Middle frontal gyrus (tissue), 1 donor: ENCODE measurements around the gene CPLX3.
A peak's percentile ranks its signal among the peaks of the same experiment; 100 is the strongest.

Experiments
- DNase-seq: peaks from one replicate; pipeline ENCODE4 v3.0.0-alpha.2; 2015; ENCODE audit warnings: low spot score; ENCODE audit errors: extremely low spot score

CPLX3 gene

DNA sequence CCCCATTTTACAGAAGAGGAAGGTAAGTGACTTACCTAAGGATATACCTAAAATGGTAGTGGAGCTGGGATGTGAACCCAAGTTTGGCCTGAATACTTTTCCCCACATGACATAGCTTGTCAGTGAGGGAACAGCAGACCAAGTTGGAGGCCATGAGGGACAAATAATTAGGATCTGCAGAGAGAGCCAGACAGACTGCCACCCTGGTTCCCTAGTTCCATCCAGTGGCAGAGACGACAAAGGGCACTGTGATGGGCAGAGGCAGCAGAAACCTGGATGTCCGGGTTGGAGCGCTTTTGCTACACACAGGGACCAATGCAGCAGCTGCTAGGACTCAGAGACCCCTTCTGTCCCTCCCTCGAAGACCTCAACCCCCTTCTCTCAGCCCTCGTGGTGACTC, 1.2 kb downstream of the CPLX3 start:
- DNase-seq, result no peak

DNA sequence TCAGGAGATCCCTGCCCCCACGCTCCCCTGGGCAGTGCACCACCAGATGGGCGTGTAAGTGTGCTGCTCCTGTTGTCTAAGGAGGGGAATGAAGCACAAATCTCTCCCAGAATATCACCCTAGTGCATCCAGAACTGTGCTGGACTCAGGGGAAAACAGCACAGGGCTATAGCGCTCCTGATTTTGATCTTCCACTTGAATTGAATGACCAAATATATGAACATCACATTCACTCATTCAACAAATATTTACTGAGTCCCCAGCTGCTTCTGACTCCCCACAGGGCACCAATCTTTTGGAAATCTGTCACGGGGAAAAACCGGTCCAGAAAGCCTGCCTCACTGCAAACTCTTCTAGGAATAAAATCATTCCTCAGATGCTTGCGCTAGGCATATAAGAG, 2.4 kb downstream of the CPLX3 start:
- no peak for DNase-seq

DNA sequence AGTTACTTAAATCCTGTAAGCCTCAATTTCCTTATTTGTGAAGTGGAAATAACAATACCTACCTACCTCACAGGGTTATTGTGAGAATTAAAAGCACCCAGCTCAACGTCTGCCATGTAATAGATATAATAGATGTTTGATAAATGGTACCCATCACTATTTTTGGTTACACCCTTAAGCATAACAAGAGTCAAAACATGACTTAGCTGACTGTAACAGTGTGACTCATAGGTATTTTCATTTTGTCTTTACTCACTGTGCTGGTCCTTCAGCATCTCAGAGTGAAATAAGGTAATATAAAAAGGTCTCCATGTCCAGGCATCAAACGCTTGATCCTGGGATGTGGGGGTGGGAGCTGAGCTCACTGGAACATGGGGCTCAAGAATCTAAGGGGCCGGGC, 3.1 kb downstream of the CPLX3 start:
- DNase-seq, result no peak

DNA sequence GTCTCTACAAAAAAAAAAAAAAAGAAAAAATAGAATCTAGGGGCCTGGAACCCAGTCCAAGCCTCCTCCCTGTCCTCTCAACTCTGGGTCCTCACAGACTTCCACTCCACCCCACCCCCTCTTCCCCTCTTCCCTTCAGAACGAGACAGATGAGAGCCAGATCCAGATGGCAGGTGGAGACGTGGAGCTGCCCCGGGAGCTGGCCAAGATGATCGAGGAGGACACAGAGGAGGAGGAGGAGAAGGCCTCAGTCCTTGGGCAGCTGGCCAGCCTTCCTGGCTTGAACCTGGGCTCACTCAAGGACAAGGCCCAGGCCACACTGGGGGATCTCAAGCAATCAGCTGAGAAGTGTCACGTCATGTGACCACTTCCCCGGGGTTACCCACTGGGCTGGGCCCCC, 3.6 kb downstream of the CPLX3 start:
- no peak for DNase-seq

DNA sequence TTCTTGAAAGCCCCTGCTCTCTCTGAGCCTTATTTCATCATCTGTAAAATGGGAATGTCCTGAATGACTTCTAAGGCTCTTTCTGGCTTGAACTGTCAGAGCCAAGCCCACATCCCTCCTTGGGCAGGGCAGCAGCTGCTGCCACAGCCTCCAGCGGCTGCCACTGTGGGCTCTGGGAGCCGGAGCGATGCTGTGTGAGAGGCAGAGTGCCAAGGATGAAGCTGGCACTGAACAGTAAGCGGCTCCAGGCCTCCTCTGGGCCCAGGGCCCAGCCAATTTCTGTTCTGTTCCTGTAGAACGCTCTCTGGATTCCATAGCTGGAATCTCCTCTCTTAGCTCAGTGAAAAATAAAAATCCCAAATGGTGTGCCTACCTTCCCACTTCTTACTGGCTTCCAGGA, 4.4 kb downstream of the CPLX3 start:
- DNase-seq, result peak; percentile 53

DNA sequence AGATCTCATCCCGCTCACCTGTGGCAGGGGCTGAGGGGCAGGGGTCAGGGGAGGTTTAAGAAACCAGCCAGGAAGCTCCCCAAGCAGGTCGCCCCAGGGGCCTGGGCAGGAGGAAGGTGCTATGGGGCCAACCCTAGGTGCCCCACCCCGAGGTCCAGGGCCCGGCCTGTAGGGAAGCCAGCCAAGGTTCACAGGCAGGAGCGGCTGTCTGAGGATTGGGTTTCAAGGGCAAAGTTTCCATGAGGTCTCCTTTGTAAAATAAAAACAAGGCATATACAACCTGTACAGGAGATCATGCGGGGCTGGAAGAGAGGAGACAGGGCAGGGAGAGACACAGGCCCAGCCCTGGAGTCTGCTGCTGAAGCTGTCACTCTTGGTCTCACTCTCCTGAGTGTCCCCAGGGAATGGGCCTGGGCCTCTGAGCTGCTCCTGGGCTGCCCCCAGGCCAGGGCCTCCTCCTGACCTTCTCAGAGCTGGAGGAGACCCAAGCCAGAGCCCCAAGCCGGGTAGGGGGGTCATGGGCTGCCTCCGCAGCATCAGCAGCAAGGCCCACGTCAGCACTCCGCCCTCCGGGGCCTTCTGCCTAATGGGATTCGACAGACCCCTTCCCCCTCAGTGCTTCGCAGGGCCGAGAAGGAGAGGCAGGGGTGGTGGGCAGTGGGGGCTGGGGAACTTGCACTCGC, 5.5 kb downstream of the CPLX3 start:
- DNase-seq, result no peak

DNA sequence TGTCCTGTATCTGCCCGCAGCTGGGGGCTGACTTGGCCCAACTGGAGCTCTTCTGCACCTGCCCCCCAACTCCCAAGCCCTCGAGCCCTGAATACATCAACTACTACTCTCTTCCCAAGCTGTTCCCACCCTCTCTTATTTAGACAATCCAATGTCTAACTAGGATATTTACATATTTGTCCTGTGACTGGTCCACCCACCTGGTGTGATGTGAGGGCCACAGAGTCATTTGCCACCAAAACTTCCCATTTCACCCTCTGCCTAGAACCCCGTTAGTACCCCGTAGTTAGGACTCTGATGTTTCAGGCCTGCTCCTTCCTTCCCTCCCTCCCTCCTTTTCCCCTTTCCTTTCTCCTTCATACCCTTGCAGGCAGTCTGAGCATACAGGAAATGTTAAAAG, 6.4 kb downstream of the CPLX3 start:
- no peak for DNase-seq

DNA sequence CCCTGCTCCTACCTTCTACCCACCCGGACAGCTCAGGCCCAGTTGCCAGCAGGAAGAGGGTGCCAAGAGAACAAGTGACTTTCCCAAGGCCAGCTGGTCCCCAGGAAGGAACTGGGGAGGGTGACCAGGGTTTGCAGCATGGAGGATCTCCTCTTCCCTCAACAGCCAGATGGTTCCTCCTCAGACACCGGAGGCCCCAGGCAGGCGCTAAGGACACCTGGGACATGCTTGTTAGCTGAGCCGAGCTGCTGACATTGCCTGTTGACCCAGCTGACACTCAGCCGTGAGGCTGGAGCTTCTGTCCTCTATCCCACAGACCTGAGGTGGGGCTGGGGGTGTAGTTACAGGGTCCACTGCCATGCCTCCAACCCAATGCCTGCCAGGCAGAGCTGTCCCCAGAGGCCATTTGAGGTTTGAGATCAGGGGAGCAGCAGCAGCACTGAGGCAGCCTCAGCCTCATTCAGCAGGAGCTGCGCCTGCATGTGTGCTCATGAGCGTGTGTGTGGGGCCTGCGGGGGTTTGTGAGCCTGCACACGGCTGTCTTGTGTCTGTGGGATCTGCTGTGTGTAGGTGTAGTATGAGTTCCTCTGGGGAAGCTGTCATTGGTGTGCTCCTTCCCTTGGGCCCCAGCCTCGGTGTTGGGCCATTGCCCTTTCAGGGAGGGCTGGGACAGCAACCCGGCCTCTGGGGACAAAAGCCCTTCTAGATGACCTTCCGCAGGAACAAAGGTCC, 7.1 kb downstream of the CPLX3 start:
- DNase-seq, result no peak

DNA sequence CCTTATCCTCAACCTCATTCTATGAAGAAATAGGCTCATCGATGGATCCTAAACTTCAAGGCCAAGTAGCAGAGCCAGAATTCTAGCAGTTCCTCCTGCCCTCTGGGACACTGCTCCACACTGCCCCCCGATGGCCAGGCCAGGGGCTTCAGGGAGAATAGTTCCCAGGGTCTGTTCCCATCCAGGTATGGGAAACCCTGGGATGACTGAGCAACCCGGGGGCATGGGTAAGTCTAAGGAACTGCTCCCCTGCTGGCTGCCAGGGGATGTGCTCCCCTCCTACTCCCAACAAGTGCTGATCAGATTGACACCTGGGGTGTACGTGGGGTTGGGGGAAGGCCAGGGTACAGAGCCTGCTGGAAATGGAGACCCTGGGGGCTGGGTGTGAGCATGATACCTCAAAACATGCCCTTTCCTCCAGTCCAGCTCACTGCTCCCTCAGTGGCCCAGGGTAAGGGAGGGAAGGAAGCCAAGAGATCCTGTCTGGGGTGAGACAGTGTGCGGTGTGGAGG, 8.9 kb downstream of the CPLX3 start:
- no peak for DNase-seq

DNA sequence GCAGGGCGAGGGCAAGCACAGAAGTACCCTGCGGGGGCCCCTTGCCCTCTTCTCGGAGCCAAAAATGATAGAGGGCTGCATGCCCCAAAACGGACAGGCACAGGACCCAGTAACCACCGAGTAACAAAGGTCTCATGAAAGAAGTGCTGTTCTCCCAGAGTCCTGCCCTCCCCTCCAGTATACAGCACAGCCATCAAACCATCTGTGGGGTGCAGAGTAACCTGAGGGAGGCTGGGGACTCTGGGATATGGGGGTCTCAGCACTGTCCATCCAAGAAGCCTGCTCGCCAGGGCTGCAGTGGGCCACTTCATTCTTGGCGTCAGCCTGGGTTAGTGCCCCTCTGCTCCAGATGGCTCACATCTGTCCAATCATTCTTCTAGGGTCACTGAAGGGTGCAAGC, 10.4 kb downstream of the CPLX3 start:
- no peak for DNase-seq

DNA sequence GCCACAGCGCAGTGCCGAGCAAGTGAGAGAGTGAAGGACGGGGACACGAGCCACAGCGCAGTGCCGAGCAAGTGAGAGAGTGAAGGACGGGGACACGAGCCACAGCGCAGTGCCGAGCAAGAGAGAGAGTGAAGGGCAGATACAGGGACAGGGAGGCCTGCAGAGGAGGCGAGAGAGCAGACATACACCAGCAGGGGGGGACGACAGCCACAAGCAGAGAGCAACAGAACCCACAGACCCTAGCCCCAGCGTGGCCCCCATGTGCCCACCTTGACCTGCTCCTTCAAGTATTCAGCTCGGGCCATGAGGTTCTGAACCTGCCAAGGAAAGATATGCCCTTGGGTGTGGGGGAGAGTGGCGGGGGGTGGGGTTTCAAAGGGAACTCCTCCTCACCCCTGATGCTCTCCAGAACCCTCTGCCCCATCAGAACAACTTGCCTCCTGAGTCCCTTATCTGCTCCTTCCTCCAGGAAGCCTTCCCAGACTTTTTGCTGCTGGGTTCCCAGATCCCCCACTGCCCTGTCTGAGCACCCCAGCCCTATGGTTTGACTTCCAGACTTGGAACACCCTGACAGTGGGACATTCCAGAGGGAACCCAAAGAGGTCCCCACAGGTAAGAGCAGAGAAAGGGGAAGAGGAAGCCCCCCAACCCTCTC, 11.2 kb downstream of the CPLX3 start:
- no peak for DNase-seq

DNA sequence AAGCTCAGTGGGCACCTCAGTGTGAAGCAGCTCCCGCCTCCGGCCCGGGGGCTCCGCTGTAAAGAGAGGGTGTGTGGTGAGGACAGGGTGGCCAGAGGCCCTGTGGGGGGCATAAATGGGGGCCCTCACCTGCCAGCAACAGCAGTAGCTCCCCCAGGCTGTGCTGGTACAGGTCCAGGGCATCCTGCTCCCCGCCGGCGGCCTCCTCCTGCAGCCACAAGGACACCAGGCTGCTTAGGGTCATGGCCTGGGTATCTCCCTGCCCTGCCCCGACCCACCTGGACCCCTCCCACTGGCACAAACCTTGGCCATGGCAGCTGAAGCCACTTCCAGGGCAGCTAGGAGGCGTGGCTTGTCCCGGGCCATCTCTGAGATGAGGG, 11.7 kb downstream of the CPLX3 start:
- DNase-seq, result no peak

DNA sequence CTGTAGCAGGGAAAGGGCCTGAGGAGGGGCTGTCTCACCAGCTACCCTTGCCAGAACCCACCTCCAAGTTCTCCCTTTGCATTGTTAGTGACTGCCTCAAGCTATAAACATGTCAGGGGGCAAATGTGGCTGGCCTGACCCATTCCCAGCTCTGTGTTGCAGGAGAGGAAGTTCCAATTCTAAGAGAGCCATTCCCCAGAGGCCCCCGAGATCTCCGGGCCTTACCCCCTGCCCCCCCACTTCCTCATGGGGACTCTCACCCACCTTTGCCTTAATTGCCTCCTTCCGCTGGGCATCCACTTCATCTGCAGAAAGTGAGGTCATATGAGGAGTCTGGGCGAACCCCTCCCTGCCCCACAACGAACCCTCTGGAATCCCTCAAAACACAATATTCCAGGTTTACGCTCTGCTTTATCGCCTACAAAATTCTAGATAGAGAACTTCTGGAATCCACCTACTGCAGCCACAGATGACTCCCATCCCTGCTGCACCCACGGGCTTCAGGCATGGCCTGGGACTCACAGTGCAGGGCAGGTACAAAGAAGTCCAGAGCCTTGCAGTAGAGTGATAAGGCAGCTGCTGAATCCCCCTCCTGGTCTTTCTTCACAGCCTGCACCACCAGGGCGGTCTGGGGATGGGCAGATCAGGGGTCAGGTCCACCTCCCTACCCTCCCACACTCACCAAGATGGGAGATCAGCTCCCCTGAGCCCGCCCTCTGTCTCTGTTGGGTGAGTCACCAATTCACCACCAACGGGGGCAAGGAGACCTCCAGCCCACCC, 12.5 kb downstream of the CPLX3 start:
- DNase-seq, result no peak

DNA sequence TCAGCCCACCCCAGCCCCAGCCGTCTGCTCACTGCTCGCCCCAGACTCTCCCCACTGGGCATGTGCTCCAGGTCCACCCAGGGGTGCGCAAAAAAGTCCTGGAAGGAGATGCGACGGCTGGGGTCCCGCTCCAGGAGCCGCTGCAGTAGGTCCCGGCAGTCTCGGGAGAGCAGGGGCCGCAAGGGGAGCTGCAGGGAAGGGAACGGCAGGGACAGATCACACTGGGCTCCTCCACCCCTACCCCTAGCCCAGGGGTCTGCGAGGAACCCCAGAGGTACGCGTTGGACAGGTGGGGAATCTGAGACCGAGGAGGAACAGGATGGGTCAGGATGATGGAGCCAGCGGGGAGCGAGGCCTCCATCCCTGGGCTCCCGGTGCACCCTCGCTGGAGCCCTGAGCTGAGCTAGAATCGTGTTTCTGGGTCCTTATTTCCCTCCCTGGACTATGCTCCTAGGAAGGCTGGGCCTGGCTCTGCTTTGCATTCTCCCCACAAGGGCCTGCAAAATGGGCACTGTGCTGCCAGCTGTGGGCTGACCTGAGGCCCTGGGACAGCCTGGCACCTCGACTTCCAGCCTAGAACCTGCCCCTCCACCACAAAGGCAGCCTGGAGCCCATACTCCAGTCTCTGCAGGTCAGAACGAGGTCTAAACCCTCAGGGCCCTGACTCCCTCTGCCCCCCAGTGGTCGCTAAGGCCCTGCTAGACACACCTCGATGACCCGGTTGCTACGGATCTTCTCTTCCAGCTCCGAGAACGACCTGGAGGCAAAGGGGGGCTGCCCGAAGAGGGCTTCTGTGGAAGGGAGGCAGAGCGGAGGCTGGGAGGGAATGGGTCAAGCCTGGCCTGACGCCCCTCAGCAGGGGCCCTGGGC, 13.3 kb downstream of the CPLX3 start:
- DNase-seq, result no peak

DNA sequence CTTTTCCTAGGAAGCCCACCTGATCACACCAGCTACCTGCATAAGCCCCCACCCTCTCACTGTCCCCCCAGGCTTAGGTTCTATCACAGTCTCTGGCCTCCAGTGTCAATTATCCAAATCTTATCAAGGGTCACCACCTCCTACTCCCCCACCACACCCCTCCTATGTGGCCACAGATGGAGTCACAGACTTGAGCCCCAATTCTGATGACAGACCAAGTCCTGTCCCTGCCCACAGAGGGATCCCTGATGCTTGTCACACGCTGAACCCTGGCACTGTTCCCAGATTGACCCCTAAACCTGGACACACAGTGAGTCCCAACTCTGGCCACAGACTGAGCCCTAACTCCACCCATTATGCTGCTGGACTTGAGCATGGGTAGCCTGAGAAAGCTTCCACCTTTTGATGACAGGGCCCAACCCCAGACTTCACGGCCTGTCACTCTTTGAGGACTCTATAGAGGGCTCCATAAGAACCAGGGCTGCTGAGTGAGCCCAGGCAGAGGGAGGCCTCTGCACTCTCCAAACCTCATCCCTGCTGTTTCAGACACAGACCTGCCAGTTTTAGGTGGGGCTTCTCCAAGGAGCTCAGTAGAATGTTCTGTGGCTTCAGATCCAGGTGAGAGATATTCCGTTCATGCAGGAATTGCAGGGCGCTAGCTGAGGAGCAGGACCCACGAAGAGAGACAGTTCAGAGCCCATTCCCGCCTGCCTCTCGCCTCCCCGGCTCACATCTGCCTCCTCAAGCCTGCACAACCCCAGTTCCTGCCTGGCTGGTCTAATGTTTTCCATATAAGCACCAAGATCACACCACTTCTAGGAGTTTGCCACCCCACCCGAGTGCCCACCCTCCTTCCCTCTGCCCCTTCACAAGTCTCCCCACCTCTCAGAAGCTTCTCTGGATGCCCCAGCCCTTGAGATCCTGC, 14.7 kb downstream of the CPLX3 start:
- no peak for DNase-seq

DNA sequence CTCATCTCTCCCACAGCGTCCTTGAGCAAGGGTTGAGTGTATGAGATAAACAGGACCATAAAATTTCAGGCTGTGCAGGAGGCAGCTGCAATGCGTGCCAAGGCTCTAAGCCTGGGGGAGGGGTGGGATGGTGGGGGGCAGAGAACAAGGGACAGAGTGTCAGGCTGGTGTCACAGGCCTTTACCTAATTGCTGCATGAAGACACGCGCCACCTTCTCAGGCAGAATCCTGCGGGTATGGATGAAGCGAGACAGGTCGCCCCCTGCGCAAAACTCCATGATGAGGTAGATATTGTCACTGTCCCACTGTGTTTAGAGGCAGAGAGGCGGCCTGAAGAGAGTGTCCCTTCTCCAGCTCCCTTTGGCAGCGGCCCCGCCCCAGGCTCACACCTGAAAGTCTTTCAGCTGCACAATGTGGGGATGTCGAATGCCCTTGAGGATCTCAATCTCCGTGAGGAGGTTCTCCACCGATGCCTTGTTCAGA, 15.5 kb downstream of the CPLX3 start:
- no peak for DNase-seq

DNA sequence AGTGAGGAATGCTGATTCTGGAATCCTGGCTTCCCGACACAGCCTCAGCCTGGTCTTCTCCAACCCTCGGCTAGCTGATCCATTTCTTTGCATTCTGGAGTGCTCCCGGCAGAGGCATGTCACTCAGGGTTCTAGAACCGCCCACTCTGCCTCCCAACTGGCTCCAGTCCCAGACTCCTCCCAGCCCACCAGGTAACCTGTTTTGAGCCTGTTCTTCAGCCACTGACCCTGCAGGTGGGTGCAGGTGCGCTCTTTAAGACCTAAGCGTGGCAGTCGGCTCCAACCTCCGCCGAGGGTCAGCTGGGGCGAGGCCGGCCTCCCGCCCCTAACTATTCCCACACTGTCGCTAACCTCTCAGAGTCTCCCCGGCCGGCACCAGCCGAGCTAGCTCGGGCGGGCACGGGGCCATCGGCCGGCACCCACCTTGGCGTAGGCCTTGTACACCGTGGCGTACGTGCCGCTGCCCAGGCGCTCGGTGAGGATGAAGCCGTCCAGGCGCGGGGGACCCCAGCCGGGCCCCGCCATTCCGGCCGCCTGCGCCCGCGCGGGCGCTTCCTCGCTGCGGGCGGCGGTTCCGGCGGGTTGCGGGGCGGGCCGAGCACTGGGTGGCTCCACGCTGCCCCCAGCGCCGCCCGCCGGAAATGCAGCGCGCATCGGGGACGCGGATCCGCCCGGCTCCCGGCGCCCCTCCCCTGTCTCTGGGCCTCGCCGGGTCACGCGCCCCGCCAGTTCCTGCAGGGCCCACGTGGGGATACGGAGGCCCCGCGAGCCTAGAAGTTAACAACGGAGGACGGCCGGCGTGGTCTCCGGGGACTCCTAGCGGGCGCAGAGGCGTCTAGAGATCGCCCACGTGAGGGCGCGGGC, 16.4 kb downstream of the CPLX3 start, which contains the start of gene ULK3:
Gene ULK3 (minus strand): TSS at position 576 of the 864 bp plus-strand sequence. CDS start 51 bp downstream, at position 525.
- peak; percentile 89 for DNase-seq

DNA sequence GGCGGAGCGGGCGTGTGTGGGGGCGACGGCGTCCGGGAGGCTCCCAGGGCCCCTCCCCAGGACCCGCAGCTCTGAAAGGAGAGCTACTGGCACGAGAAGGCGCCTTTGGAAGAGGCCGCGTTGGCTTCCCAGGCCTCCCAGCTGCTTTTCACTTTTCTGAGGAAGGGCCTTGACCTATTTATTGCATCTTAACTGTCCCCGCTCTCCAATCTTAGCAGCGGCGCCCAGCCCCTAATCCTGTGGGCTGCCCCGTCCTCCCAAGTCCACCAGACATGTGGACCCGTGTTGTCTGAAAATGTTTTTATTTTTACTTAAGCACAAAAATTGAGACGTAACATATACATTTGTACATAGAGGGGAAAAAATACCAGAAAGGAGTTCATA, 17.0 kb downstream of the CPLX3 start:
- DNase-seq, result no peak
